HL-60 (cell line): ENCODE data around the gene MYO1D.

Source experiments
- CTCF ChIP-seq: IDR thresholded peaks from one replicate; pipeline ENCODE4 v1.5.1; 2011; ENCODE audit warnings: low read length, control low read depth, inconsistent platforms; ENCODE audit not compliant: insufficient read depth
- POLR2AphosphoS5 ChIP-seq: IDR thresholded peaks from 2 replicates; pipeline ENCODE4 v1.6.1; 2012; ENCODE audit warnings: low read depth

GRCh38 chr17:32722733-32723132 lies 154.2 kb downstream of the MYO1D start:
- TF ChIP-seq CTCF (no peak), POLR2AphosphoS5 (no peak)
